Measurements from ENCODE around the gene PGR. TPM values are rescaled to one million over a fixed set of nuclear protein-coding genes. Genes with fewer than 3 reads are reported as not detected.

The PGR gene
- total RNA-seq, 3 donors from 2014 or later (not counting 1 experiment from before 2014, with no cell fraction given): not detected

DNA sequence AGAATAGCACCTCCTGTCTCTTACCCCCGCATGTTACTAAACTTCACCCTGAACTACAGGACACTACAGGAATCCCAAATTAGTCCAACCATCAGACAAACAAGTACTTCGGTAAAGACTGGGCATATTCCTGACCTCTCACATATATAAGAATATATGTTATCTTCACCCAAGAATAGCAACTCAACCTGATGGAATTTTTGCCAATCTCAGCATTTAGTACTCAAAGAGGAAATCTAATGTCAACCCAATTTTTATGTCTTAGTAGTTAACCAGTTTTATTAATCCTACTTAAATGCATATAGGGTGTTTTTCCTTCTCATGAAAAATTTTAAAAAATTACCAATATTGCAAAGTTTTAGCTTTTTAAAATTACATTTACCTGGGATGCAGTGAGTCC, 26.2 kb downstream of the PGR start:
- Mint-ChIP-seq H3K27ac (no peak overlapping the region), H3K36me3 (no peaks in the 10 kb centered on the region), H3K4me3 (no peak overlapping the region), H3K9me3 (peaks cover 9 to 16% of the 10 kb centered on the region in 2 donors), H3K4me1 (no peaks in the 10 kb centered on the region), H3K27me3 (ENCODE audit: low read depth in 2 of 2) (no peaks in the 10 kb centered on the region)
- TF ChIP-seq, protein P1, sequence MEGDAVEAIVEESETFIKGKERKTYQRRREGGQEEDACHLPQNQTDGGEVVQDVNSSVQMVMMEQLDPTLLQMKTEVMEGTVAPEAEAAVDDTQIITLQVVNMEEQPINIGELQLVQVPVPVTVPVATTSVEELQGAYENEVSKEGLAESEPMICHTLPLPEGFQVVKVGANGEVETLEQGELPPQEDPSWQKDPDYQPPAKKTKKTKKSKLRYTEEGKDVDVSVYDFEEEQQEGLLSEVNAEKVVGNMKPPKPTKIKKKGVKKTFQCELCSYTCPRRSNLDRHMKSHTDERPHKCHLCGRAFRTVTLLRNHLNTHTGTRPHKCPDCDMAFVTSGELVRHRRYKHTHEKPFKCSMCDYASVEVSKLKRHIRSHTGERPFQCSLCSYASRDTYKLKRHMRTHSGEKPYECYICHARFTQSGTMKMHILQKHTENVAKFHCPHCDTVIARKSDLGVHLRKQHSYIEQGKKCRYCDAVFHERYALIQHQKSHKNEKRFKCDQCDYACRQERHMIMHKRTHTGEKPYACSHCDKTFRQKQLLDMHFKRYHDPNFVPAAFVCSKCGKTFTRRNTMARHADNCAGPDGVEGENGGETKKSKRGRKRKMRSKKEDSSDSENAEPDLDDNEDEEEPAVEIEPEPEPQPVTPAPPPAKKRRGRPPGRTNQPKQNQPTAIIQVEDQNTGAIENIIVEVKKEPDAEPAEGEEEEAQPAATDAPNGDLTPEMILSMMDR (IDR thresholded peaks at IDR 0.05): no peak
- 100% methylated on average over 2 of the region's 2 CpGs for WGBS (ENCODE audit: insufficient coverage)
- Histone ChIP-seq H3K27ac (ENCODE audit: low read length) (no peak overlapping the region), H3K9me3 (ENCODE audit: control insufficient read depth, insufficient read depth, low read length) (no peaks in the 10 kb centered on the region), H3K4me1 (ENCODE audit: control insufficient read depth, insufficient read depth, low read length) (no peaks in the 10 kb centered on the region), H3K36me3 (ENCODE audit: control insufficient read depth, insufficient read depth, low read length) (no peaks in the 10 kb centered on the region), H3K27me3 (ENCODE audit: control insufficient read depth, insufficient read depth, low read length) (no peaks in the 10 kb centered on the region), H3K4me3 (ENCODE audit: low read length) (no peak overlapping the region)
- ATAC-seq: no peak
- intact Hi-C loops (cut with micrococcal nuclease): no loop called here
- DNase-seq: no peak

DNA sequence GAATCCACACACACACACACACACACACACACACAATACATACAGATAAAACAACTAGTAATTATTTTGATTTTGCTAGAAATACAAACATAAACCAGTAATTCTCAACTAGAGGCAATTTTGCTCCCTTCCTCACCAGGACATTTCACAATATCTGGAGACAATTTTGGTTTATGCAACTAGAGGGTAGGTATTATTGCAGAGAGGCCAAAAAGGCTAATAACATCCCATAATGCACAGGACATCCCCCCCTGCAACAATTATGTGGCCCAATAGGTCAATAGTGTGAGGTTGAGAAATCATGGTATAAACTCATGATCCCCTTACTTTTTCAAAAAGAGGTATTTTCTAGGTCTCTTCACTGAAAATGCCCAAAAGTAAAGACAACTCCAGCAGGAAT, 29.0 kb downstream of the PGR start:
- no peak overlapping the region for H3K27ac ChIP-seq (ENCODE audit: low read length)
- intact Hi-C loops (cut with micrococcal nuclease): no loop called here
- H3K9me3 ChIP-seq (ENCODE audit: control insufficient read depth, insufficient read depth, low read length): no peaks in the 10 kb centered on the region
- TF ChIP-seq, protein P1 (IDR thresholded peaks at IDR 0.05): no peak
- no peaks in the 10 kb centered on the region for H3K36me3 ChIP-seq (ENCODE audit: control insufficient read depth, insufficient read depth, low read length)
- H3K27me3 ChIP-seq (ENCODE audit: control insufficient read depth, insufficient read depth, low read length): no peaks in the 10 kb centered on the region
- no peak for DNase-seq
- no peaks in the 10 kb centered on the region for H3K4me1 Mint-ChIP-seq
- H3K4me3 Mint-ChIP-seq: no peak overlapping the region
- no peaks in the 10 kb centered on the region for H3K36me3 Mint-ChIP-seq
- peaks cover 13 to 16% of the 10 kb centered on the region in 2 donors for H3K9me3 Mint-ChIP-seq
- H3K27ac Mint-ChIP-seq: no peak overlapping the region
- no peaks in the 10 kb centered on the region for H3K27me3 Mint-ChIP-seq (ENCODE audit: low read depth in 2 of 2)
- ATAC-seq: no peak
- no peak overlapping the region for H3K4me3 ChIP-seq (ENCODE audit: low read length)
- H3K4me1 ChIP-seq (ENCODE audit: control insufficient read depth, insufficient read depth, low read length): no peaks in the 10 kb centered on the region

DNA sequence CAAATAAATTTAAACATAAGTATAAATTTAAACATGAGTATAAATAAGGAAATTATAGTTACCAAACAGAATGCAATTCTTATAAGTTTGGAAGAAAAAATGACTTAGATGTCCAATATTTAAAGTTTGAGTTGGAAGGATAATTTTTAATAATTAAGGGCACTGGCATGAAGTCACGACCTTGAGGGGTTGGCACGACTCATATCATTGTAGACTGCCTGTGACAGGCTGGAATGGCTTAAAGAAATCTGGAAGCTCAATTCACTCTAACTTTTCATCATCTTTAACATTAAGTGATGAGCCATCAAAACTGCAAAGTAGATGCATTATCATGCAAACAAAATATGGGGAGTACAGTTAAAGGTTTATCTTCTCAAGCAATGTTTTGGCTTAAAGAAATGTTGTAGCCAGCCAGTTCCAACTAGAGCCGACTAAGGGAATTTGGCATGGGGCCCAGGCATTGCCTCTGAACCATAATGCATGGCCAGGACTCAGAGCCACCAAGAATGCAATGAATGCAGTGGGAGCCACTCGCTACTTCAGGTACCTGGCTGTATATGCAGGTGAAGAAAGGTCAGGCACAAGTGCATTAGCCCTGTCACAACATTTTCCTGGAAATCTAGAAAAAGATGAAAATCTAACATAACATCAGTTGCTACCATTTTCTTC, 33.4 kb downstream of the PGR start:
- Mint-ChIP-seq H3K27ac (no peak overlapping the region), H3K36me3 (no peaks in the 10 kb centered on the region), H3K9me3 (peaks cover 11 to 12% of the 10 kb centered on the region in 2 donors), H3K4me1 (no peaks in the 10 kb centered on the region), H3K27me3 (ENCODE audit: low read depth in 2 of 2) (no peaks in the 10 kb centered on the region), H3K4me3 (no peak overlapping the region)
- Histone ChIP-seq H3K27ac (ENCODE audit: low read length) (no peak overlapping the region), H3K27me3 (ENCODE audit: control insufficient read depth, insufficient read depth, low read length) (no peaks in the 10 kb centered on the region), H3K4me1 (ENCODE audit: control insufficient read depth, insufficient read depth, low read length) (no peaks in the 10 kb centered on the region), H3K9me3 (ENCODE audit: control insufficient read depth, insufficient read depth, low read length) (no peaks in the 10 kb centered on the region), H3K4me3 (ENCODE audit: low read length) (no peak overlapping the region), H3K36me3 (ENCODE audit: control insufficient read depth, insufficient read depth, low read length) (no peaks in the 10 kb centered on the region)
- TF ChIP-seq, protein P1 (IDR thresholded peaks at IDR 0.05): no peak
- ATAC-seq (no peak), DNase-seq (no peak)
- WGBS (ENCODE audit: insufficient coverage): 71% methylated on average over 4 of the region's 4 CpGs
- intact Hi-C loops (cut with micrococcal nuclease): no loop called here

DNA sequence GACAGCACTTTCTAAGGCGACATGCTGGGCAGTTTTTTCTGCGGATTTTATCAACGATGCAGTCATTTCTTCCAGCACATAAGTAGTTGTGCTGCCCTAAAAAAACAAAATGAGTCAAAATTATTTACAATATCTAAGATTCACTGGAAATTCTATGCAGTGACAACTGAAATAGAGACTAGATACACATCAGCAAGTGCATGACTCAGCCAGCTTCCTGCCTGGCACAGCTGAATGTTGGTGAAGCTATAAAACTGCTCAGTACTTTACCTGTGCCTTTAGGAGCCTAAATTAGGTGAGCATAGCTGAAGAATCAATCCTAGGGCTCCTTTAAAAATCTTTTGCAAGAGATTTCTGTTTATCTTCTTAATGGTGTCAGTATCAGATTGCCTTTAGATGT, 37.8 kb downstream of the PGR start:
- Histone ChIP-seq H3K27ac (ENCODE audit: low read length) (no peak overlapping the region), H3K36me3 (ENCODE audit: control insufficient read depth, insufficient read depth, low read length) (no peaks in the 10 kb centered on the region), H3K27me3 (ENCODE audit: control insufficient read depth, insufficient read depth, low read length) (no peaks in the 10 kb centered on the region), H3K4me3 (ENCODE audit: low read length) (no peak overlapping the region), H3K4me1 (ENCODE audit: control insufficient read depth, insufficient read depth, low read length) (no peaks in the 10 kb centered on the region), H3K9me3 (ENCODE audit: control insufficient read depth, insufficient read depth, low read length) (no peaks in the 10 kb centered on the region)
- Mint-ChIP-seq H3K4me1 (no peaks in the 10 kb centered on the region), H3K9me3 (peaks cover 16 to 19% of the 10 kb centered on the region in 2 donors), H3K36me3 (no peaks in the 10 kb centered on the region), H3K4me3 (no peak overlapping the region), H3K27me3 (ENCODE audit: low read depth in 2 of 2) (no peaks in the 10 kb centered on the region), H3K27ac (no peak overlapping the region)
- intact Hi-C loops (cut with micrococcal nuclease): no loop called here
- WGBS (ENCODE audit: insufficient coverage): 73% methylated on average over 3 of the region's 3 CpGs
- DNase-seq (no peak), ATAC-seq (no peak)
- TF ChIP-seq, protein P1 (IDR thresholded peaks at IDR 0.05): no peak
